Measurements from ENCODE around the gene BUB1B.

Gene BUB1B

GRCh38 chr15:40235201-40235885 is 74.5 kb downstream of the BUB1B start:
- peak; percentile 68 for DNase-seq
- in situ Hi-C loops (cut with MboI; ENCODE audit: low pct_unique_long_range_greater_than_20kb, low sequenced_read_pairs), result no loop called here

GRCh38 chr15:40238532-40239403 is 77.9 kb downstream of the BUB1B start, which contains the start of gene PAK6:
TSS of gene PAK6 (plus strand) at chr15:40239063. CDS start at chr15:40264786, 25,723 bp downstream.
- in situ Hi-C loops (cut with MboI; ENCODE audit: low pct_unique_long_range_greater_than_20kb, low sequenced_read_pairs), result no loop called here
- peak; percentile 39 for DNase-seq

GRCh38 chr15:40239404-40239692 is 78.5 kb downstream of the BUB1B start:
- no peak for DNase-seq
- in situ Hi-C loops (cut with MboI; ENCODE audit: low pct_unique_long_range_greater_than_20kb, low sequenced_read_pairs), result no loop called here

GRCh38 chr15:40239693-40240618 is 79.1 kb downstream of the BUB1B start:
- DNase-seq, result no peak
- in situ Hi-C loops (cut with MboI; ENCODE audit: low pct_unique_long_range_greater_than_20kb, low sequenced_read_pairs), result no loop called here

GRCh38 chr15:40240619-40241221 is 79.9 kb downstream of the BUB1B start:
- in situ Hi-C loops (cut with MboI; ENCODE audit: low pct_unique_long_range_greater_than_20kb, low sequenced_read_pairs), result no loop called here
- no peak for DNase-seq

- no peak for DNase-seq
- in situ Hi-C loops (cut with MboI; ENCODE audit: low pct_unique_long_range_greater_than_20kb, low sequenced_read_pairs), result no loop called here
These were observed 80.7 kb downstream of the BUB1B start for GRCh38 chr15:40241269-40242212.

GRCh38 chr15:40242213-40242599 is 81.3 kb downstream of the BUB1B start:
- in situ Hi-C loops (cut with MboI; ENCODE audit: low pct_unique_long_range_greater_than_20kb, low sequenced_read_pairs), result no loop called here
- DNase-seq, result no peak

GRCh38 chr15:40242601-40243000 is 81.7 kb downstream of the BUB1B start:
- in situ Hi-C loops (cut with MboI; ENCODE audit: low pct_unique_long_range_greater_than_20kb, low sequenced_read_pairs), result no loop called here
- no peak for DNase-seq

GRCh38 chr15:40243126-40243810 is 82.4 kb downstream of the BUB1B start:
- peak; percentile 33 for DNase-seq
- in situ Hi-C loops (cut with MboI; ENCODE audit: low pct_unique_long_range_greater_than_20kb, low sequenced_read_pairs), result no loop called here

GRCh38 chr15:40244961-40245523 is 84.2 kb downstream of the BUB1B start:
- no peak for DNase-seq
- in situ Hi-C loops (cut with MboI; ENCODE audit: low pct_unique_long_range_greater_than_20kb, low sequenced_read_pairs), result no loop called here

- no peak for DNase-seq
- in situ Hi-C loops (cut with MboI; ENCODE audit: low pct_unique_long_range_greater_than_20kb, low sequenced_read_pairs), result no loop called here
These were observed 85.0 kb downstream of the BUB1B start for GRCh38 chr15:40245666-40246450.

- DNase-seq, result no peak
- in situ Hi-C loops (cut with MboI; ENCODE audit: low pct_unique_long_range_greater_than_20kb, low sequenced_read_pairs), result no loop called here
These were observed 85.8 kb downstream of the BUB1B start for GRCh38 chr15:40246496-40247280.

- DNase-seq, result no peak
- in situ Hi-C loops (cut with MboI; ENCODE audit: low pct_unique_long_range_greater_than_20kb, low sequenced_read_pairs), result no loop called here
These were observed 86.6 kb downstream of the BUB1B start for GRCh38 chr15:40247406-40247971.

- in situ Hi-C loops (cut with MboI; ENCODE audit: low pct_unique_long_range_greater_than_20kb, low sequenced_read_pairs), result no loop called here
- DNase-seq, result no peak
These were observed 87.3 kb downstream of the BUB1B start for GRCh38 chr15:40248006-40248783.
